Fibroblast of pulmonary artery (primary cell): ENCODE measurements around the gene FAM222A.

Experiments
- DNase-seq: peaks from one replicate; pipeline ENCODE4 v3.0.0-alpha.2; 2010; ENCODE audit warnings: low read depth
- H3K4me3 ChIP-seq: replicated peaks from 2 replicates; pipeline ENCODE4 v1.5.1; 2011; ENCODE audit warnings: low read depth, mild to moderate bottlenecking, control low read depth, low read length, moderate library complexity
- TF ChIP-seq, protein P1 (sequence below): IDR thresholded peaks from 2 replicates; pipeline ENCODE4 v1.5.1; 2011; ENCODE audit warnings: mild to moderate bottlenecking, control low read depth, low read length, inconsistent platforms; ENCODE audit errors: missing control alignments

The FAM222A gene

GRCh38 chr12:109716512-109717389 lies 3.1 kb downstream of the FAM222A start:
- H3K4me3 ChIP-seq, result no peak overlapping the region
- TF ChIP-seq, protein P1, sequence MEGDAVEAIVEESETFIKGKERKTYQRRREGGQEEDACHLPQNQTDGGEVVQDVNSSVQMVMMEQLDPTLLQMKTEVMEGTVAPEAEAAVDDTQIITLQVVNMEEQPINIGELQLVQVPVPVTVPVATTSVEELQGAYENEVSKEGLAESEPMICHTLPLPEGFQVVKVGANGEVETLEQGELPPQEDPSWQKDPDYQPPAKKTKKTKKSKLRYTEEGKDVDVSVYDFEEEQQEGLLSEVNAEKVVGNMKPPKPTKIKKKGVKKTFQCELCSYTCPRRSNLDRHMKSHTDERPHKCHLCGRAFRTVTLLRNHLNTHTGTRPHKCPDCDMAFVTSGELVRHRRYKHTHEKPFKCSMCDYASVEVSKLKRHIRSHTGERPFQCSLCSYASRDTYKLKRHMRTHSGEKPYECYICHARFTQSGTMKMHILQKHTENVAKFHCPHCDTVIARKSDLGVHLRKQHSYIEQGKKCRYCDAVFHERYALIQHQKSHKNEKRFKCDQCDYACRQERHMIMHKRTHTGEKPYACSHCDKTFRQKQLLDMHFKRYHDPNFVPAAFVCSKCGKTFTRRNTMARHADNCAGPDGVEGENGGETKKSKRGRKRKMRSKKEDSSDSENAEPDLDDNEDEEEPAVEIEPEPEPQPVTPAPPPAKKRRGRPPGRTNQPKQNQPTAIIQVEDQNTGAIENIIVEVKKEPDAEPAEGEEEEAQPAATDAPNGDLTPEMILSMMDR, result no peak
- DNase-seq, result no peak

- no peak overlapping the region for H3K4me3 ChIP-seq
- TF ChIP-seq, protein P1, result no peak
- DNase-seq, result no peak
Measured at GRCh38 chr12:109717390-109718357, 4.0 kb downstream of the FAM222A start.

- no peak overlapping the region for H3K4me3 ChIP-seq
- no peak for DNase-seq
- TF ChIP-seq, protein P1, result no peak
Measured at GRCh38 chr12:109718390-109718789, 4.8 kb downstream of the FAM222A start.

DNA sequence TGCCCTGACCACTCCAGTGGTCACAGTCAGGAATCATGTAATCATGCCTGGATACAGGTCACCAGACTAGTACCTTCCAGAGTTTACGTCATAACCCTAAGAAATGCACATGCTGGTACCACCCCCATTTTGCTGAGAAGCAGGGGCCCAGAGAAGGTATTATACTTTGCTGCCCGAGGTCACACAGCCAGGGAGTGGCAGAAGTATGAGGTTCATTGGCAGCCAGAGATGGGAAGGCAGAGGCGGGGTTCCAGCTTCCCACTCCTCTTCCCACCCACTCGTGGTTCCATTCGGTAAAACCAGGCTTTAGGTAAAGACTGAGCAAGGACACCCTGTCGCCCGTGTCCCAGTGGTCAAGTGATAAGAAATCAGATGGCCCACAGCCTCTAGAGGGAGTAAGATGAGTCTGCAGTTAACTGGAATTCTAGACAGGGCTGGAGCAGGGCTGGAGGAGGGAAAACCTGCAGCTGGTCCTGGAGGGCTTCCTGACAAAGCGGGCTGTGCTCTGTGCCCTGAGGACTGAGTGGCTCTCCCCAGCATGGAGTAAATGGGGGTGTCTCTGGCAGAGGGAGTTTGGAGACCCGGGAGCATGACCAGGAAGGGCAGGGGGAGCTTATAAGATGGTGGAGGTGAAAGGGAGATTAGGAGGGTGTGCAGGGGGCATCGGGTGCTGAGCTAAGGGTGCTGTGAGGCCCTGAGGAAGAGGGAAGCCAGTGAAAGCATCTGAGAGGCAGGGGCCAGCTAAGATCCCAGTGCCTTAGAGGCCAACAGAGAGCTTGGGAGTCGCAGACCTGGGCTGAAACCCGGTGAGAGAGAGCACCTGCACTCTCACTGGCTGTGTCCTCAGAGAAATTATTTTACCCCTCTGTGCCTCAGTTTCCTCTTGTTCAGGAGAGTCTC lies 5.7 kb downstream of the FAM222A start:
- DNase-seq, result no peak
- H3K4me3 ChIP-seq, result no peak overlapping the region
- TF ChIP-seq, protein P1, result no peak

DNA sequence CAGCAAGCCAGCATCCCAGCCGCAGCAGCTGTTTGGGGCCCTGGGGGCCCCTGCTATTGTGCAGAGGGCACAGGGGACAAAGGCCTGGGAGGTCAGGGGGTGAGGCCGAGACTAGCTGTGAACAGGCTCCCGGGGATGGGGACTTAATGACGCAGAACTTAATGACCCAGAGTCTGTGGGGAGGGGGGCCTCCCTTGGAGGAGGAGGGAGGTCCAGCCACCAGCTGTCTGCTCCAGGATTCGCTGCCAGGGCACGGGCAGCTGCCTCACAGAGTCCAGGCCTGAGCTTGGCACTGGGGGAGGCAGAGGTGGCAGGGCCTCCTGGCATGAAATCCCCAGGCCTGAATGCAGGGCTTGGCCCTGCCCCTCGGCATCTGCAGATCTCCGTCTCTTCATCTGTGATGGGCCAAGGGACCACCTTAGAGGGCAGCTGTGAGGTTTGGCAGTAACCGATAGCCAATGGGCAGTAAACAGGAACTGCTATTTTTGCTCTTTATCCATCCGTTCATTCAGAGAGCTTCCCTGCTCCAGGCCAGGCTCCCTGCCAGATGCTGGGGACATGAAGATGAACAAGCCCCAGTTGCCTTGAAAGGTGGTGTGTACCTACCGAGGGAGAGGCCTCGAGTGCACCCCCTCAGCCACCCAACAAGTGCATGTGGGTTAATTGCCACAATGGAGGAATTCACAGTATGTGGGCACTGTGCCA lies 6.7 kb downstream of the FAM222A start:
- no peak overlapping the region for H3K4me3 ChIP-seq
- no peak for DNase-seq
- TF ChIP-seq, protein P1, result no peak

DNA sequence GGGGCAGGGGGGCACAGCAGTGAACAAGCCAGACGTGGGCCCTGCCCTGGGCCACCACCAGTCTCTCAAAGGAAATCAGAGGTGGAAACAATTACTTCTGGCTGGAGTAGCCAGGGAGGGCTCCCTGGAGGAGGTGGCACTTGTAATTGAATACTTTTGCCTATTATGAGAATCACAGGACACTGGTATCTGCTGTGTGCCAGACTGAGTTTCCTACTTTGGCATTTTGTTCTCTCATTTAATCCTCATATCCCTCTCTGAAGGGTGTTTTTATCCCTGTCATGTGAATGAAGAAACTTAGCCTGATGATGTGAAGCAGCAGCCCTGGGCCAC lies 7.2 kb downstream of the FAM222A start:
- TF ChIP-seq, protein P1, result no peak
- DNase-seq, result no peak
- no peak overlapping the region for H3K4me3 ChIP-seq
